Measurements from ENCODE around the gene ZNF571.

ZNF571 gene

GRCh38 chr19:37594304-37594981 is at the start of gene ZNF571, which contains the start of gene ZNF540:
ZNF571 (minus strand) TSS chr19:37594792; CDS start chr19:37586676, 8,116 bp downstream.
ZNF540 (plus strand) TSS chr19:37594876; CDS start chr19:37598448, 3,572 bp downstream.
- peak; percentile 86 for DNase-seq

- no peak for DNase-seq
Observed at GRCh38 chr19:37635076-37636056, 40.8 kb upstream of the ZNF571 start.

- no peak for DNase-seq
Observed at GRCh38 chr19:37594982-37595382, 390 bp upstream of the ZNF571 start.

GRCh38 chr19:37593996-37594303 is 642 bp downstream of the ZNF571 start:
- DNase-seq: no peak

GRCh38 chr19:37583340-37583739 is 11.3 kb downstream of the ZNF571 start:
- DNase-seq: no peak

GRCh38 chr19:37572203-37572602 is 22.4 kb downstream of the ZNF571 start:
- DNase-seq: no peak

GRCh38 chr19:37565370-37565669 is 29.3 kb downstream of the ZNF571 start:
- no peak for DNase-seq

GRCh38 chr19:37564624-37565369 is 29.8 kb downstream of the ZNF571 start:
- no peak for DNase-seq

- no peak for DNase-seq
Observed at GRCh38 chr19:37563518-37563917, 31.1 kb downstream of the ZNF571 start.

GRCh38 chr19:37551129-37551993 is 43.2 kb downstream of the ZNF571 start:
- DNase-seq: no peak

GRCh38 chr19:37537391-37537947 is 57.1 kb downstream of the ZNF571 start:
- DNase-seq: no peak

GRCh38 chr19:37519890-37520289 is 74.7 kb downstream of the ZNF571 start:
- DNase-seq: no peak

All from DMS153 (cell line).